Myometrial cell (primary cell): ENCODE data around the gene OPRM1. TPM values are rescaled to one million over a fixed set of nuclear protein-coding genes. Genes with fewer than 3 reads are reported as not detected.

Source experiments
- total RNA-seq: library from RNA; depleted of rRNA; stranded (reverse); fragments of >200 nt; gene quantifications from 2 replicates; pipeline ENCODE4 v1.2.3, GENCODE V29; 2015

OPRM1 gene
- total RNA-seq, result not detected in 2 replicates

DNA sequence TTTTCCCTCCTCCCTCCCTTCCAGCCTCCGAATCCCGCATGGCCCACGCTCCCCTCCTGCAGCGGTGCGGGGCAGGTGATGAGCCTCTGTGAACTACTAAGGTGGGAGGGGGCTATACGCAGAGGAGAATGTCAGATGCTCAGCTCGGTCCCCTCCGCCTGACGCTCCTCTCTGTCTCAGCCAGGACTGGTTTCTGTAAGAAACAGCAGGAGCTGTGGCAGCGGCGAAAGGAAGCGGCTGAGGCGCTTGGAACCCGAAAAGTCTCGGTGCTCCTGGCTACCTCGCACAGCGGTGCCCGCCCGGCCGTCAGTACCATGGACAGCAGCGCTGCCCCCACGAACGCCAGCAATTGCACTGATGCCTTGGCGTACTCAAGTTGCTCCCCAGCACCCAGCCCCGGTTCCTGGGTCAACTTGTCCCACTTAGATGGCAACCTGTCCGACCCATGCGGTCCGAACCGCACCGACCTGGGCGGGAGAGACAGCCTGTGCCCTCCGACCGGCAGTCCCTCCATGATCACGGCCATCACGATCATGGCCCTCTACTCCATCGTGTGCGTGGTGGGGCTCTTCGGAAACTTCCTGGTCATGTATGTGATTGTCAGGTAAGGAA is at the start of gene OPRM1:
Gene OPRM1 (plus strand): TSS at position 10 of the 612 bp plus-strand sequence. CDS start 305 bp downstream, at position 315.

